Activated effector memory CD4-positive, alpha-beta T cell treated with Interleukin-2 at 50 U/mL for 16 hours (primary cell): ENCODE results near the gene LAMA5.

ENCODE experiments used
- DNase-seq: peaks from one replicate; pipeline ENCODE4 v3.0.0-alpha.2; 2020

The LAMA5 gene

GRCh38 chr20:62323980-62324906 lies 42.9 kb downstream of the LAMA5 start:
- DNase-seq, result no peak

- DNase-seq, result no peak
Measured at GRCh38 chr20:62323146-62323979, 43.7 kb downstream of the LAMA5 start.

GRCh38 chr20:62322492-62323041 lies 44.5 kb downstream of the LAMA5 start:
- DNase-seq, result no peak

- no peak for DNase-seq
Measured at GRCh38 chr20:62321975-62322374, 45.1 kb downstream of the LAMA5 start.

- no peak for DNase-seq
Measured at GRCh38 chr20:62321521-62321948, 45.6 kb downstream of the LAMA5 start.

- no peak for DNase-seq
Measured at GRCh38 chr20:62320581-62321354, 46.3 kb downstream of the LAMA5 start.

- DNase-seq, result no peak
Measured at GRCh38 chr20:62319346-62319909, 47.7 kb downstream of the LAMA5 start.

- DNase-seq, result no peak
Measured at GRCh38 chr20:62318400-62319345, 48.4 kb downstream of the LAMA5 start.

- DNase-seq, result no peak
Measured at GRCh38 chr20:62317167-62317655, 49.9 kb downstream of the LAMA5 start.

GRCh38 chr20:62316331-62317166 lies 50.6 kb downstream of the LAMA5 start:
- DNase-seq, result no peak

GRCh38 chr20:62315773-62316172 lies 51.3 kb downstream of the LAMA5 start:
- DNase-seq, result no peak

GRCh38 chr20:62314711-62315302 lies 52.3 kb downstream of the LAMA5 start:
- DNase-seq, result no peak

GRCh38 chr20:62314339-62314638 lies 52.8 kb downstream of the LAMA5 start:
- no peak for DNase-seq

- DNase-seq, result no peak
Measured at GRCh38 chr20:62313460-62314338, 53.4 kb downstream of the LAMA5 start.

- no peak for DNase-seq
Measured at GRCh38 chr20:62313021-62313420, 54.1 kb downstream of the LAMA5 start.

GRCh38 chr20:62312662-62312977 lies 54.5 kb downstream of the LAMA5 start:
- no peak for DNase-seq

GRCh38 chr20:62311832-62312661 lies 55.1 kb downstream of the LAMA5 start:
- no peak for DNase-seq

GRCh38 chr20:62311150-62311549 lies 56.0 kb downstream of the LAMA5 start:
- no peak for DNase-seq
